AG09309 (cell line): ENCODE results near the gene PTPRN2.

Source experiments
- DNase-seq: peaks from one replicate; pipeline ENCODE4 v3.0.0-alpha.2; 2010; ENCODE audit warnings: low read depth
- H3K4me3 ChIP-seq: 2 replicates; pipeline ENCODE4 v1.5.1; 2011; ENCODE audit warnings: mild to moderate bottlenecking, low read depth, low read length, moderate library complexity; ENCODE audit not compliant: control insufficient read depth
- TF ChIP-seq, protein P1 (sequence below): IDR thresholded peaks from 2 replicates; pipeline ENCODE4 v1.5.1; 2011; ENCODE audit warnings: mild to moderate bottlenecking, low read depth, low read length, inconsistent platforms; ENCODE audit not compliant: insufficient read depth, control insufficient read depth; ENCODE audit errors: missing control alignments

Gene PTPRN2

DNA sequence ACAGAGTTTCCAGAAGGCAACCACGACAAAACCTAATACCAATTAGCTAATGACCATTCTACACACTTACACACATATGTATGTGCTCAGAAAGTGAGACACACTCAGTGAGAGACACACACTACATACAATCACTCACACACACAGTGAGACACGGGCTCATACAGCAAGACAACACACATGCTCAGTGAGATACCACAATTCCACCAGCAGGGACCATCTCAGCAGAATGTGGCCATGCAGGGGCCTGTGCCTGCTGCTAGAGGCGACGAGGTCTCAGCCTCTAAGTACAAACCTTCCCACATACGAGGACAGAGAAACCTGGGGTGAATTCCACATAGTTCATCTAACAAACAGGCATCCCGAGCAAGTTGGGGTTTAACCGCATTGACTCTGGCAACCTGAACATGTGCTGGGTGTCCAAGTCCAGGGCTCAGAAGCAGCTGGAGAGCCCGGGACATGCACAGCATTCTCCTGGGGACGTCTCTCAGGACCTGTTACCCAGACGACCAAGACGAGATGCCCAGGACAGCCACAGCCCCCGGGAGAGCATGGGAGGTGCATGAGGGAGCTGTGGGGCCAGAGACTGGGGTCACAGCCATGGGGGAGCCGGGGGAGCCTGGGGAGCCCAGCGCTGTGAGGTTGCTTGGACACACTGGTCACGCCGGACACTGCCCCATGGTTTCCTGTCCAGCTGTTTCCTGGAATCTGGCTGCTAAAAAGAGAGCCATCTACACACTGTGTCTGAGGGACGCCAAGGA is 523.6 kb downstream of the PTPRN2 start:
- H3K4me3 ChIP-seq: no peak overlapping the region
- DNase-seq: no peak
- TF ChIP-seq, protein P1, sequence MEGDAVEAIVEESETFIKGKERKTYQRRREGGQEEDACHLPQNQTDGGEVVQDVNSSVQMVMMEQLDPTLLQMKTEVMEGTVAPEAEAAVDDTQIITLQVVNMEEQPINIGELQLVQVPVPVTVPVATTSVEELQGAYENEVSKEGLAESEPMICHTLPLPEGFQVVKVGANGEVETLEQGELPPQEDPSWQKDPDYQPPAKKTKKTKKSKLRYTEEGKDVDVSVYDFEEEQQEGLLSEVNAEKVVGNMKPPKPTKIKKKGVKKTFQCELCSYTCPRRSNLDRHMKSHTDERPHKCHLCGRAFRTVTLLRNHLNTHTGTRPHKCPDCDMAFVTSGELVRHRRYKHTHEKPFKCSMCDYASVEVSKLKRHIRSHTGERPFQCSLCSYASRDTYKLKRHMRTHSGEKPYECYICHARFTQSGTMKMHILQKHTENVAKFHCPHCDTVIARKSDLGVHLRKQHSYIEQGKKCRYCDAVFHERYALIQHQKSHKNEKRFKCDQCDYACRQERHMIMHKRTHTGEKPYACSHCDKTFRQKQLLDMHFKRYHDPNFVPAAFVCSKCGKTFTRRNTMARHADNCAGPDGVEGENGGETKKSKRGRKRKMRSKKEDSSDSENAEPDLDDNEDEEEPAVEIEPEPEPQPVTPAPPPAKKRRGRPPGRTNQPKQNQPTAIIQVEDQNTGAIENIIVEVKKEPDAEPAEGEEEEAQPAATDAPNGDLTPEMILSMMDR: no peak

DNA sequence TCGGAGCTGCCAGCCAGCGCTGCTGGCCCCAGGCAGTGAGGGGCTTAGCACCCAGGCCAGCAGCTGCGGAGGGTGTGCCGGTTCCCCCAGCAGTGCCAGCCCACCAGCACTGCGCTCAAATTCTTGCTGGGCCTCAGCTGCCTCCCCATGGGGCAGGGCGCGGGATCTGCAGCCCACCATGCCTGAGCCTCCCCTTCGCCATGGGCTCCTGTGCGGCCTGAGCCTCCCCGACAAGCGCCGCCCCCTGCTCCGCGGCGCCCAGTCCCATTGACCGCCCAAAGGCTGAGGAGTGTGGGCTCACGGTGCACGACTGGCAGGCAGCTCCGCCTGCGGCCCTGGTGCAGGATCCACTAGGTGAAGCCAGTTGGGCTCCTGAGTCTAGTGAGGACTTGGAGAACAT is 525.0 kb downstream of the PTPRN2 start:
- TF ChIP-seq, protein P1: no peak
- H3K4me3 ChIP-seq: no peak overlapping the region
- DNase-seq: no peak

DNA sequence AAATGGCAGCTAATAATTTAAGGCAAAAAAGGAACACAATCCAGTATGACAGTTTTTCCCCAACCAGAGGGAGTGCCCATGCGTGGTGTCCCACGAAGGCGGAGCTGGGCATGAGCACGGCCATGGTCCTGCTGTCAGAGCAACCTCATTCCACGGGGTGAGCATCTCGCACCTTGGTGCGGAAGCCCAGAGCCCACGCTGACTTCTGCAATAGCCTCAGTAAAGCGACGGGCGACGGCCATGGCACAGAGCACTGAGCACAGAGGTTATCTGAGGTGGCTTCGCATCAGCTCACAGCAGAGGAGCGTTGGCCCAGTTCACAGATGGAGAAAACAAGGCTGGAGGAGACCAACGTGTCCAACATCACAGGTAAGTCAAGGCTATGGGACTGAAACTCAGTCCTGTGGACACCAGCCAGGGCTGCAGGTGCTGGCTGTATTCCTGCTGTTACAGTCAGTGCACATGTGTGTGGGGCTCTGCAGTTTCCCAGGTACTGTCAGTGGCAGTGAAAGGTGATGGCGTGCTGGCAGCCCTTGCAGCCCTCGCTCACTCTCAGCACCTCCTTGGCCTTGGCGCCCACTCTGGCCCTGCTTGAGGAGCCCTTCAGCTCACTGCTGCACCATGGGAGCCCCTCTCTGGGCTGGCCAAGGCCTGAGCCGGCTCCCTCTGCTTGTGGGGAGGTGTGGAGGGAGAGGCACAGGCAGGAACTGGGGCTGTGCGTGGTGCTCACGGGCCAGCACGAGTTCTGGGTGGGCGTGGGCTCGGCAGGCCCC is 525.6 kb downstream of the PTPRN2 start:
- TF ChIP-seq, protein P1: no peak
- no peak overlapping the region for H3K4me3 ChIP-seq
- no peak for DNase-seq

DNA sequence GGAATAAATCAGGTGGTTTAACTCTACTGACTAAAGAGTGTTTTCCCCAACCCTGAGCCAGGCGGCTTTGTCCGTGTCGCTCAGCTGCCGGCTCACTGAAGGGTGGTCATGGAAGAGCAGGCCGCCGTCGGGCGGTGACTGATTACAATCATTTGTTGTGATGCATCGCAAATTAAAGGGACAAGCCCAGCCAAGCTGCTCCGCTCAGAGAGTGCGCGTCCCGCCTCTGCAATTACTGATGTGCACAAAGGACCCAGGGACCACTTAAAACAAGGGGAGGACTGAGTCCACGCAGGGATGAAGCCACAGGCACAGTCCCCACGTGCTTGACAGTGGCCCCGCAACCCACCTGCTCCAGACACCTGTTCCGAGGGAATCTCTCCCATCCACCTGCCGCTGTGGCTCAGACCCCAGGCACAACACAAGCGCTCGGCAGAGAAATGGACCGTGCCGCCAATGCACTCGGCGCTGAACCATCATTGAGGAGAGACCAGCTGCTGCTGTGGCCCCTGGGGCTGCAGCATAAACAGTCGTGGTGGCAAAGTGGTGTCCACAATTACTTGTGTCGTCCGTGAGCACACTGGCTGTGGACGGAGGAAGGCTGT is 526.5 kb downstream of the PTPRN2 start:
- H3K4me3 ChIP-seq: no peak overlapping the region
- no peak for DNase-seq
- TF ChIP-seq, protein P1: no peak

DNA sequence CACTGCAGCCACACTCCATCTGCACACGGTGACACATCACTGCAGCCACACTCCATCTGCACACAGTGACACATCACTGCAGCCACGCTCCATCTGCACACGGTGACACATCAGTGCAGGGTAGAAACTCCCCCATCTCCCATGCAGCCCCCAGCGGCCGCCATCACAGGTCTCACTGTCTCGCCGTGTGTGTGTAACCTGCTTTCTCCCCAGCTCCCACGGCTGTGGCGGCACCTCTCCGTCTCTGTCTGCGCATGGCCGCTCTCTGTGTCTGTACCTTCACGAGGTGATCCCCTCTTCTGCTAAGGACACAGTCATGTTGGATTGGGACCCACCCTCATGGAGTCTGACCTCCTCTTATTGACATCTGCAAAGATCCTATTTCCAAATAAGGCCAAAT is 527.4 kb downstream of the PTPRN2 start:
- no peak for DNase-seq
- TF ChIP-seq, protein P1: no peak
- H3K4me3 ChIP-seq: no peak overlapping the region

DNA sequence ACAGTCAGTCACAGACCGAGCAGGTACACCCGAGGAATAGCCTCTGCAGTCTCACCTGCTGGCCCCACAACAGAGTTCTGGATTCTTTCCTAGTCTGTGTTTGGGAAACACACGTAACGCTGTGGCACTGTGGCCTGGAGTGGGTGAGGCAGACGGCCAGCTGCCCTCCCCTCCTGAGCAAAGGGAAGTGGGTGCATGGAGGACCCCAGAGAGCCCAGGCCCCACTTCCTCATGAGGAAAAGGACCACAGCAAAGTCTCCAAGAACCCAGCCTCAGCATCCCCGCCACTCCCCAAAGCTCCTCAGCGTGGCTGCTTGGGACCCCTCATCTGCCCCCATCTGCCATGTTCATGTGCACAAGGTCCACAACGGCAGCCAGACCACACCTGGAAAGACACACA is 530.2 kb downstream of the PTPRN2 start:
- DNase-seq: no peak
- H3K4me3 ChIP-seq: no peak overlapping the region
- TF ChIP-seq, protein P1: no peak
